CD4-positive, alpha-beta T cell treated with Interleukin-21 for 1 hour (primary cell): ENCODE results near the gene TEF.
"Not testable (repeated sequence)": the region's sequence is repeated elsewhere in the genome, so short reads cannot be mapped to it uniquely, and the experiment has no call there.

ENCODE experiments used
- DNase-seq: peaks from one replicate; pipeline ENCODE4 v3.0.0-alpha.2; 2020

TEF gene

GRCh38 chr22:41429951-41430332 is 48.2 kb downstream of the TEF start:
- DNase-seq, result no peak

- DNase-seq, result no peak
These were observed 49.9 kb downstream of the TEF start for GRCh38 chr22:41431656-41432055.

- DNase-seq, result not testable (repeated sequence)
These were observed 51.7 kb downstream of the TEF start for GRCh38 chr22:41433480-41433879.

- DNase-seq, result not testable (repeated sequence)
These were observed 52.7 kb downstream of the TEF start for GRCh38 chr22:41434361-41435003.

- no peak for DNase-seq
These were observed 53.8 kb downstream of the TEF start for GRCh38 chr22:41435560-41435959.

GRCh38 chr22:41436322-41437113 is 54.8 kb downstream of the TEF start:
- DNase-seq, result no peak

- DNase-seq, result no peak
These were observed 55.5 kb downstream of the TEF start for GRCh38 chr22:41437198-41437597.

- not testable (repeated sequence) for DNase-seq
These were observed 58.8 kb downstream of the TEF start for GRCh38 chr22:41440511-41440910.

- DNase-seq, result no peak
These were observed 60.6 kb downstream of the TEF start for GRCh38 chr22:41442240-41442792.

GRCh38 chr22:41444360-41445128 is 62.8 kb downstream of the TEF start:
- peak; percentile 91 for DNase-seq

- DNase-seq, result peak; percentile 36
These were observed 63.7 kb downstream of the TEF start for GRCh38 chr22:41445129-41446056.

GRCh38 chr22:41446057-41446501 is 64.3 kb downstream of the TEF start:
- DNase-seq, result no peak

- peak; percentile 96 for DNase-seq
These were observed 65.1 kb downstream of the TEF start, which contains the start of gene TOB2 for GRCh38 chr22:41446639-41447434. Gene TOB2 (minus strand): TSS chr22:41446801. CDS start chr22:41437345, 9,456 bp downstream.

GRCh38 chr22:41447435-41448188 is 65.9 kb downstream of the TEF start:
- DNase-seq, result peak; percentile 61

- peak; percentile 96 for DNase-seq
These were observed 66.6 kb downstream of the TEF start for GRCh38 chr22:41448189-41448808.
